ENCODE data around the gene CXXC5. TPM values are rescaled to one million over a fixed set of nuclear protein-coding genes. Genes with fewer than 3 reads are reported as not detected.
A peak's percentile ranks its signal among the peaks of the same experiment; 100 is the strongest.

The CXXC5 gene
- total RNA-seq, 4 donors from 2014 or later: 52.3 to 81.8 (median 62.6) TPM

DNA sequence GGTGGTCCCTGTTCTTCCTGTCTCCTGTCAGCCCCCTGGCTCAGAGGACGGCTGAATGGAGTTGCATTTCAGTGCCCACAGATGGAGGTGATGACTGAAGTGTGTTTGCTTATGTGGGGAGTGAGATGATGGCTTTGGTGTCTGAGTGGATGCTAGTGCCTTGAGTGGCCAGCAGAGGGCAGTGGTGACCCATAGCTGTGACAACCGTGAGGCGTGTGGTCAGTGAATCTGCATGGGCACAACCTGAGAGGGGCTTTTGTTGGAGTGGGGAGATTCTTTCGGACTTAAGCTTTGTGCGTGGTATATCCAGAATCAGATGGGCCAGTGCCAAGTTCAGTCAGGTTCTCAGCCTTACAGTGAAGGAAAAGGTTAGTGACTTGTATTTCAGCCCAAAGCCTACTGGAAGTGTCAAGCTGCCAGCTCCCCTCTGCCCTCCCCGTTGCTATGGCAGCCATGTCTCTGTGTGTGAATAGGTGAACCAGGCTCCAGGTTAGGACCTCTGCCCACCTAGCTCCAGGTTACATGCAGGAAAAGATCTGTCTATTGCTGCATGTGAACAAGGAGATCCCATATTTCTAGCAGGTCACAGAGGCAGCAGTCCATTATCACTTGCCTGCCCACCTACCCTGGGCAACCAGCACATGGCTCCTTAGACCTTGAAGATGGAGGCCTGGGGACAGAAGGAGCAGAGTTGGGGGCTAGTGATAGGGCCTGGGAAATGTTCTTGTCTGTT, 14.7 kb upstream of the CXXC5 start:
- Histone ChIP-seq H3K36me3 (no peaks in the 10 kb centered on the region), H3K9me3 (no peaks in the 10 kb centered on the region), H3K27me3 (no peaks in the 10 kb centered on the region), H3K4me1 (peaks cover 27 to 38% of the 10 kb centered on the region in 2 donors), H3K27ac (no peak overlapping the region), H3K4me3 (replicated peaks in 1 of 3) (no peak overlapping the region)
- intact Hi-C loops (cut with DNase I): loop anchor here (2.0 kb wide), 1 partner anchor 131 kb away; no protein-coding TSS in a partner anchor
- TF ChIP-seq POLR2A (IDR thresholded peaks at IDR 0.05) (no peak), CTCF (IDR thresholded peaks at IDR 0.05) (peak; percentile 89 to 100 (median 97))
- WGBS, 2 donors: 9 to 12% methylated on average over 6 of the region's 6 CpGs
- peak; percentile 59 to 68 for DNase-seq

GRCh38 chr5:139634028-139634325, 14.2 kb upstream of the CXXC5 start:
- intact Hi-C loops (cut with DNase I): loop anchor here (2.0 kb wide), 1 partner anchor 131 kb away; no protein-coding TSS in a partner anchor
- 74 to 95% methylated on average over 2 of the region's 2 CpGs for WGBS, 2 donors
- Histone ChIP-seq H3K9me3 (no peaks in the 10 kb centered on the region), H3K36me3 (no peaks in the 10 kb centered on the region), H3K27me3 (no peaks in the 10 kb centered on the region), H3K27ac (no peak overlapping the region), H3K4me3 (replicated peaks in 1 of 3) (no peak overlapping the region), H3K4me1 (peaks cover 32 to 43% of the 10 kb centered on the region in 2 donors)
- DNase-seq: no peak
- TF ChIP-seq CTCF (IDR thresholded peaks at IDR 0.05) (no peak), POLR2A (IDR thresholded peaks at IDR 0.05) (no peak)

DNA sequence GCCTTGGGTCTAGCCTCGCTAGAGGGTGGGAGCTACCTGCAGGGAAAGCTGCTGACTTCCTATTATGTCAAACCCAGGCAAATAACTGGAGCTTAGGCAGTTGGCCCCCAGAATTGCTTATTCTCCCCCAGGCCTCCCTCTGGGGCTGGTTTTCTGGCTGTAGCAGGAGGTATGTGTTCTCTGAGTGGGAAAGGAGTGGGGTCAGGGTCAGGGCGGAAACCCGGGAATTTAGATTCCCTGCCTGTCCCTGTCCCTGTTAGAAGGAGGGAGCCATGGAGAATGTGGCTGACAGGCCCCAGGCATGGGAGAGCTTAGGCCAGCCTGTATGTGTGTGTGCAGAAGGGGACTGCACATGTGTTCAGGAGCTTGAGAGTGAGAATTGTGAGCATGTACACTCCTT, 13.6 kb upstream of the CXXC5 start:
- intact Hi-C loops (cut with DNase I): loop anchor here (2.0 kb wide), 1 partner anchor 130 kb away; no protein-coding TSS in a partner anchor
- Histone ChIP-seq H3K36me3 (no peaks in the 10 kb centered on the region), H3K4me3 (replicated peaks in 1 of 3) (no peak overlapping the region), H3K9me3 (no peaks in the 10 kb centered on the region), H3K4me1 (peaks cover 38 to 49% of the 10 kb centered on the region in 2 donors), H3K27me3 (no peaks in the 10 kb centered on the region), H3K27ac (no peak overlapping the region)
- WGBS, 2 donors: 83 to 90% methylated on average over 3 of the region's 3 CpGs
- no peak for DNase-seq
- no peak for TF ChIP-seq CTCF (IDR thresholded peaks at IDR 0.05)

- no peaks in the 10 kb centered on the region for H3K9me3 ChIP-seq
- WGBS, 2 donors: 55 to 73% methylated on average over 1 of the region's 1 CpG
- intact Hi-C loops (cut with DNase I): loop anchor here (2.0 to 5.0 kb wide), 2 partner anchors 52 to 130 kb away; no protein-coding TSS in a partner anchor
- TF ChIP-seq POLR2A (IDR thresholded peaks at IDR 0.05) (no peak), CTCF (IDR thresholded peaks at IDR 0.05) (no peak)
- H3K4me3 ChIP-seq (replicated peaks in 1 of 3): no peak overlapping the region
- H3K27me3 ChIP-seq: no peaks in the 10 kb centered on the region
- peak overlapping the region; percentile 25 to 91 (median 74) for H3K27ac ChIP-seq
- peaks cover 43 to 56% of the 10 kb centered on the region in 2 donors for H3K4me1 ChIP-seq
- no peaks in the 10 kb centered on the region for H3K36me3 ChIP-seq
- no peak for DNase-seq
Measured at GRCh38 chr5:139635191-139635590, 13.0 kb upstream of the CXXC5 start.

GRCh38 chr5:139635606-139636206, 12.4 kb upstream of the CXXC5 start:
- Histone ChIP-seq H3K4me3 (replicated peaks in 1 of 3) (no peak overlapping the region), H3K27ac (peak overlapping the region; percentile 25 to 91 (median 90)), H3K36me3 (no peaks in the 10 kb centered on the region), H3K27me3 (no peaks in the 10 kb centered on the region), H3K4me1 (peaks cover 46 to 61% of the 10 kb centered on the region in 2 donors), H3K9me3 (no peaks in the 10 kb centered on the region)
- peak; percentile 96 for DNase-seq
- TF ChIP-seq CTCF (IDR thresholded peaks at IDR 0.05) (peak; percentile 56 to 92 (median 82)), POLR2A (IDR thresholded peaks at IDR 0.05) (no peak)
- intact Hi-C loops (cut with DNase I): loop anchor here (2.0 to 5.0 kb wide), 3 partner anchors 15 to 129 kb away; no protein-coding TSS in a partner anchor
